Measurements from ENCODE around the gene SMARCC2.

DNA sequence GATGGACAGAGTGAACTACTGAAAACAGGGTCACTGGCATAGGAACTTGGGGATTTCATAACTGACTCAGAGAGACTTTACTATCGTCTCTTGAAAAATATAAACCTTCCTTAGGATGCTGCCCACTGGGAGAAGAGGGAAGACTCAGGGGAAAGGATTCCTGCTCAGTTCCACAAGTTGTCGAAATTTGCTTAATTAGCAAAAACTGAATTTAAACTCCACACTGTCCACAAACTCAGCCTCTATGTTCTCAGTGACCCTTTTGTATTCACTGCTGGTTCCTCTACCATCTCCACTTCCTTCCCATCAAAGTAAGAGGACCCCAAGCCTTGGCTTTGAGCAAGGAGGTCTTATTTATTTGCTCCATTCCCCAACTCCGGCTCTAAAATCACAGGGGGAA is 44.1 kb downstream of the SMARCC2 start:
- TF ChIP-seq EZH2 (IDR thresholded peaks at IDR 0.05; ENCODE audit: low read length, missing control alignments), result no peak
- TF ChIP-seq CTCF (conservative IDR thresholded peaks at IDR 0.05 in 1 of 2, IDR thresholded peaks at IDR 0.05 in 1 of 2; ENCODE audit: low read depth in 1 of 2, low read length in 2 of 2), result no peak

All from fibroblast of lung (primary cell).